NCI-H69 (cell line): Measurements from ENCODE around the gene TRPM3.

Experiments used
- DNase-seq: peaks from one replicate; lab custom pipeline; 2025; lab: John Stamatoyannopoulos, UW

TRPM3 gene

DNA sequence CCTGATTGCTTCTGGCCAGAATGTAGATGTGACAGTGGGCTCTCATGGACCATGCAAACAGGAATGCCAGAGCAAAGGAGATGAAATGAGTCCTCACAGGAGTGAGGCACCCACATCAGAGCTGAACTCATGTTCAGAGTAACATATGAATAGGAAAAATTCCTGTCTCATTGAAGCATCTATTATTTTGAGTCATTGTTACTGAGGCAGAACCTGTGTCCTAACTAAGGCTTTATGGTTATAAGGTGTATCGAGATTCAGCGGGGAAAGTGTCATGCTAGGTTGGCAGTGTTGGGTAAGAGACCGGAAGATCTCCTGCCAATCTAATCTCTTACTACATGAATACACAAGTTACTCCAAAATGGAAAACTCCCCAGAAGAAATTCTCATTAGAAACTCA lies 304.1 kb downstream of the TRPM3 start:
- DNase-seq: no peak

DNA sequence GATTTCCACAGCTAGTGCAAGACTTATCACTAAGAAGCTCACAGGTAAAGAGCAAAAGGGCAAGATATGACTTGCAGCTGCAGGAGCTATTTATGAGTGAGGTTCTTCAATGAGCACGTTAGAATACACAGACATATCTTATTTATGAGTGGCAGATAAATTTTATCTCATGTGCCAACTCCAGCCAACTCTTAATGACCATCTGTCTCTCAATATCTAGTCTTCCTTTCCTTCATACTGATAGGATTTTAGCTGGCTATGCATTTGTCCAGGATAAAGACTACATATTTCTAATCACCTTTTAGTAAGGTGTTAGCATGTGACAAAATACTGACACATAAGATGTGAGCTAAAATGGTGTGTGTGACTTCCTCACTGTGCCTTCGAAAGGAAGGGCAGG lies 304.5 kb downstream of the TRPM3 start:
- DNase-seq: no peak

DNA sequence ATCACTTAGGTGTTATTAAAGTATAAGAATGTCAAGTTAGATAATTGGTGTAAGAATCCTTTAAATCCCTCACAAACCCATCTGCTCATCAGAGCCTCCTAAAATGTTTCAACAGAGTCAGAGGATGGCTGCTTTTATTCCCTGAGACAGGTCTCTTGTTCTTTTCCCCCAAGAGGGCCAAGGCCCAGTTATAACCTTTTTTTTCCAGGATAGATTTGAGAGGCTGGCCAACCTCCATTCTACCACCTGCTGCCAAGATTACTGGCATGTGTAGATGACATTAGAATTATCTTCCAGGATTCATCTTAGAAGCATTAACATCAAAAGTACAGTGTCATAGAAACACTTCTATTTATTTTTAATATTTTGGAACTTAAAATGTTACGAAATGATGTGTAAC lies 305.1 kb downstream of the TRPM3 start:
- no peak for DNase-seq

DNA sequence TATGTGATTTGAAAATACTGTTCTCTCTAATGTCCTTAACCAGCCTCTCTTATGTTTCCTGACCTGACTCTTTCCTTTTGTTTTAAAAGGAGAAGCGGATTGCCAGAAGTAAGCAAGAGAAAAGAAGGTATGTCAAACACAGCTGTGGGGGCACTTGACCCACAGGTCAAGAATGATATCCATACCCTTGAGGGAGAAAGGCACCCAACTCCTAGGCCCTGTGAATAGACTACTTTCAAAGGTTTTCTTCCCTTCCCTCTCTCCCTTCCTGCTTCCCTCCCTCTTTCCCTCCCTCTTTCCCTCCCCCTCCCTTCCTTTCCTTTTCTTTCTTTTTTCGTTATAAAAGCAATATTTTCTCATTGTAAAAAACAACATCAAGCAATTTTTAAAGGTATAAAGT lies 306.8 kb downstream of the TRPM3 start:
- DNase-seq: no peak

DNA sequence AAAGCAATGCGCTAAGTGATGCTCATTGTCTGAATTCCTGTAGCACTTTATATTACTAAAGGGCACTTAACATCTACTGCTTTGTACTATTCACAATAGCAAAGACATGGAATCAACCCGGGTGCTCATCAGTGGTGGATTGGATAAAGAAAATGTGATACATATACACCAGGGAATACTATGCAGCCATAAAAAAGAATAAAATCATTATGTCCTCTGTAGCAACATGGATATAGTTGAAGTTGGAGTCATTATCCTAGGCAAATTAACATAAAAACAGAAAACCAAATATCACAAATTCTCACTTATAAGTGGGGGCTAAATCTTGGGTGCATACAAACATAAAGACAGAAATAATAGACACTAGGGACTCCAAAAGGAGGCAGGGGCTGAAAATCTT lies 308.3 kb downstream of the TRPM3 start:
- no peak for DNase-seq

DNA sequence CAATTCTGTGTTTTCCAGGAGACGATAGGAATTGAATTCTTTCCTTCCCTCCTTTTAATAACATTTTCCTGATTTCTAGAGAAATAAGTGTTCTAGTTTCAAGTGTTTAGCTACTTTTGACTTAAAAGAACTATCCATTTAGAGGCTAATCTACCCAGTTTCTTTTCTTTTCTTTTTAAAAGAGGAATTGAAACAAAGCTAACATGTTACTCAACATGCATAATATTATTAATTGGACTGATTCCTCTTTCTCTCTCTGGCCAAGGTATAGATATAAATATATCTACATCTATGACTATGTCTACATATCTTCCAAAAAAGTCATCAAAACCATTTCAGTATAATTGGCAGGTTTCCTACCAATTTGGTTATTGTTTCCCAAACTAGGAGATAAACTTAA lies 309.8 kb downstream of the TRPM3 start:
- no peak for DNase-seq

DNA sequence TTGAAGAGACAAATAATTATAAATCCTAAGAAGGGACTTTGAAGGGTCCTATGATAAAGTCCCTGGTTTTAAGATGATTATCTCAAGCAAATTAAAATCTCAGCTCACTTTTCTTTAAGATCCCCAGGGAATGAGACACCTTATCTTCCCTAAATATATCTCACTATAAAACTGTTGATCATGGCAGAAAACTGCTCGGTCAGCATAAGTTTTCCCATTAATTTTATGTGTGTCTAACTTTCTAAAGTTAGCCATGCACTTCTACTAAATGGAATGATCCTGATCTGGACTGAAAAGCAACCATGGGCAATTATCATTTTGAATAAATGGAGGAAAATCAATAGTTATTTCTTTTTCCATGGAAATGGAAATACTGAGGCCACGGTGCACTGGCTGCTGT lies 314.5 kb downstream of the TRPM3 start:
- DNase-seq: no peak

DNA sequence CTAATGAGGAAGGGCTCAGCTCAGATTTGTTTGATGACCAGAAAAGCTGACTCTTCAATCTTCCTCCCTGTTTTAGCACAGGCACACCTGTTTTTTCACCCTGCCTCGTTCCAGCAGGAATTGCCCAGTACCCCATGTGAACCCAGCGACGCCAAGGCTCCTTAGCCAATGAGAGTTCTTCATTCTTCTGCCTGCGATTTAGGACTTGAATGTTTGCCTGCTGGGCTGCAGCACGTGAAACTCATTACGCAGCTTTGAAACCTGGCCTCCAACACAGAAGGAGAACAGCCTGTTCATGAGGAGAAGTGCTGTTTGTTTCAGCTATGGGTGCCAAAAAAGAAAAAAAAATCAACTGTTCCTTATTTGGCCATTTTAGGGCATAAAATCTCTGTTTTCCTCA lies 315.5 kb downstream of the TRPM3 start:
- peak; percentile 44 for DNase-seq

DNA sequence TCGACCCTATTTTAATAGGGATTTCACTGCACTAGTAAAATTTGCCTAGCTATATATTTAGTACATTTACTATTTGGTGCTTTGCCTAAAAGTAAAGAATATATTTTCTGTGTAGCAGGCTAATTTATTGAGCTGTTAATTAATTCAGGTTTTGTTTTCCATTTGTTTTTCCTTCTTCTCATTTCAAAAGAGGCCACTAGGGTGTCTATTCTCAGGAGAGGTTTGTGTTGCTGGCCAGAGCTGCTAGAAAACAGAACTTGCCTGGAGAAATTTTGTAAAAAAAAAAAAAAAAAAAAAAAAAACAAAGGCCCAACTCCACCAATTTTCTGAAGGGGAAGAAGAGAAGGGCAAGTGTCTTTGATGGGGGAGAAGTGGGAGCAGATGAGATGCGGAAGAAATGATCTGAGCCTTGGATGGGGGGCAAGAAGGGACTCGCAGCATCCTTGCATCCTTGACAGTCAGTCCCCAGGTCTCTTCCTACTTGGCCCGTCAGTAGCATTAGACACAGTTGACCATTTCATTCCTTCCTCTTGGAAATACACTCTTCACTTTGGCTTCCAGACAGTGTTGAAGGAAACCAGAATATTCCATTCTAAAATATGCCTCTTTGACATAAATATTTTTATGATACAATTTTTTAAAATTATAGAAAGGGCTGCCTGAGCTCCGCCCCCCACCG lies 318.5 kb downstream of the TRPM3 start:
- DNase-seq: no peak

DNA sequence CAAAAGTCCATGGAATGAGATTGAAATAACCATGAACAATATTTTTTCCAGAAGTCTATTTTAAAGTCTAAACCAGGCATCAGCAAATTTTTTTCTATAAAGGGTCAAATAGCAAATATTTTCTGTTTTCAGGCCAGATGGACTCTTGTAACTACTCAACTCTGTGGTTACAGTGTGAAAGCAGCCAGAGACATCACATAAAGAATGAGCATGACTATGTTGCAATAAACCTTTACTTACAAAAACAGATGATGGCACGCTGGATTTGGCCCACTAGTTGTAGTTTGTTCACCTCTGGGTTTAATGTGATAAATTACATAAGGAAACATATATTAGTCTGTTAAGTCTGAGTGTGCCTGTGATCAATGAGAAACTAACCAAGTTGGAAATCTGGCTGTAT lies 319.2 kb downstream of the TRPM3 start:
- DNase-seq: no peak

DNA sequence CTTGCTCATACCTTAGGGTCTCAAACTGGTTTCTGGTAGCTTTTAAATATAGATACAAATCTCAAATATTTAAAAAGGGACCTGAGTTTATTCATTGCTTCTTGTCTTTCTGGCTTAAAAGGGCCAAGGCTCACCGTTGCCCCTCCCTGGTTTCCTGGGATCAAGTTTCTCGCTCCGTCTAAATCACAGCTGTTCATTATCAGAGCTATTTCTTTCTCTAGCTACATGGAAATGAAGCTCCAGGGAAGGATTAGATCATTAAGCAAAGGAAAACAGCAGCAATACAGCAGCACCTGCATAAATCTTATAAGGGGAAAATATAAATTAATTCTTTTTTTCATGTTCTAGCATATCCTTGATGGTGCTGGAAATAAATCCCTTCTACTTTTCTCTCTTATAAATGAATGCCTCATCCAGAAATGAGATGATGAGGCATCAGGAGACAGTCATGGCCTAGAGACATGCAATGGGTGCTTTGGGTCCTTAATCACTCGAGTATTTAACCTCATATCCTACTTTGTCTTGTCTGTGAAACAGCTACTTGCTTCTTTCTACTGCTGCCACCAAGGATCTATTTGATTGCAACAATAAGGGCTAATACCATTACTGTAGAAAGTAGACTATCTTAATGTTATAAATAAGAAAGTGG lies 320.1 kb downstream of the TRPM3 start:
- DNase-seq: peak; percentile 12

DNA sequence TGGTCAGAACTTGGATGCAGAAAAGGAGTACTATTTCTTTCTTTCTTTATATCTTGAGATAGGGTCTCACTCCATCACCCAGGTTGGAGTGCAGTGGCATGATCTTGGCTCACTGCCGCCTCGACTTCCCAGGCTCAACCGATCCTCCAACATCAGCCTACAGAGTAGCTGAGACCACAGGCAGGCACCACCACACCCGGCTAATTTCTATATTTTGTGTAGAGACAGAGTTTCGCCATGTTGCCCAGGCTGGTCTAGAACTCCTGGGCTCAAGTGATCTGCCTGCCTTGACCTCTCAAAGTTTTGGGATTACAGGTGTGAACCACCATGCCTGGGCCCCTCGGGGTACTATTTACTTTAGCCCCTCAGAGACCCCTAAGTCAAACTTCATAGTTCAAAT lies 323.4 kb downstream of the TRPM3 start:
- no peak for DNase-seq

DNA sequence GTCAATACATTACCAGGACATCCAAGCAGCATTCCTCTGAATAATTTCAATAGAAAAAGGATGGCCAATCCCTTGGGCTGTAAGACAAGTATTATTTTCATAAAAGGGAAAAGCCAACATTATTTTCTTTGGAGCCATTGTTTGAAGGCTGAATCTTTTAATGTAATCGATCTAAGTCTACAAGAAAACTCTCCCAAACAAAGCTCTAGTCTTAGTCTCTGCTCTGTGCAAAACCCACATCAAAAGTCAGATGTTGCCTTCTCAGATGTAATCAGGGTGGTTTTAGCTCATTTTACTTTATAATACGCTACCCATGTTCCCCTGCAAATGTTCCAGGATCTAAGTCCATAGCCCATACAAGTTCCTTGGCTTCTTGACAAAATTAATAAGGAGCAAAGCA lies 325.6 kb downstream of the TRPM3 start:
- DNase-seq: no peak

DNA sequence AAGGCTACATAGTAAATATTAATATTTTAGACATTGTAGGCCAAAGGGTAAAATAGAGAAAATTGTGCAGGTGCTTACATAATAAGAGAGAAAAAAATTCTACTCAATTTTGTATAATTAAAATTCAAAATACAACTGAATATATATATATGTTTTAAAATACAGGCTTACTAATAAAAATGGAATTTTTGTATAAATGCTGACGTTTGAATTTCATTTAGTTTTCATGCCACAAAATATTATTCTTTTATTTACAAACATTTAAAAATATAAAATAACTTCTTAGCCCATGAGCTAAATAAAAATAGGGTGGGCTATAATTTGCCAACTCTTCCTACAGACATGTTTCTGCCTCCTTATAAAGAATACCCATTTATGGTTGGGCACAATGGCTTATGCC lies 328.6 kb downstream of the TRPM3 start:
- no peak for DNase-seq

DNA sequence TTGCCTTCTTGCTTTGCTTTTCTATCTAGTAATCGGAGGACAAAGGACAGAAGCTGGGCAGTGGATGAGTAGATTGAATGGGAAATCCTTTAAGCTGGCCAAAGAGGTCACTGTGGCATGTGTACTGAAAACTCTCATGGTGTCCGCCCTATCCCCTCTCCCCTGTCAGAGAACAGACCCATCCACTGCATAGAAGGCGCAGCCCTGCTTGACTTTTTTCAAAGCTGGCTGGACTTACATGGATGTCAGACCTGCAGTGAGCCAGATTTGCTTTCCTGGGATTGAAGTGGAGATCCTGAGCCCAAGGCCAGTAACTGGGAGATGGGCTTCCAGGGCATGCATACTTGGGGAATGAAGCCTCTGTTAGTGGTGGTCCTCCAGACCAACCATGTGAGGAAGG lies 329.5 kb downstream of the TRPM3 start:
- no peak for DNase-seq

DNA sequence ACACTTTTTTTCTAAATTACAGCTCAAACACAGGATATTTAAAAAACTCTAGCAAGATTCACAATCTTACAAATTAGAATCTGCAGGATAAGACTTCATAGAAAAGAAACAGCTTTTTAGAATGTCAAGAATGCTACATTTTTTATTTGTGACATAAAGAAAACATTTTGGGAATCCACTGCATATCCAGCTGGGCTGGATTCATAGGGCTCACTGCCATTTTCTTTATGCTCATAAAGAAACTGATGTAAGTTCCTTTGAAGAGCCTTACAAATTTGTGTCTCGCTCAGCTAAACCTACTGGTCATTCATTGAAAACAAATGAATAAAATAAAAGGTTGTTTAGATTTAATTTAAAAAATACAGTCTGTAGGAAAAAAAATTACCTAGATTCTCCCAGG lies 332.3 kb downstream of the TRPM3 start:
- DNase-seq: no peak

DNA sequence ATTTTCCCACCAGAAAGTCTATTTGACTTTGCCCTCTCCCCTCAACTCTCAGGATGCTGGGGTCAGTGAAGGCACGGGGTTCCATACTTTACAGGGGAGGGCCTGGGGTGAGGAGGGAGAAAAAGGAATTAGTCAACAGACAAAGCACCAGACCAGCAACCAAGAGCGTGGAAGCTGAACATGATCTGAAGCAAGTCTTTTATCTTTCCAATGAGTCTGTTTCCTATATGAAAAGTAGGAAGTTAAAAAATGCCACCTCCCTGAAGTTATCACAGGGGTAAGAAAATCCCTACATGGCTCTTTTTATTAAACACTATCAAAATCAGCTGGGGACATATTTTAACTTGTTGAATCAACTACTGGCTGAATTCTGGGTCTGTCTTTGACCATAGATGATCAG lies 337.0 kb downstream of the TRPM3 start:
- DNase-seq: no peak

DNA sequence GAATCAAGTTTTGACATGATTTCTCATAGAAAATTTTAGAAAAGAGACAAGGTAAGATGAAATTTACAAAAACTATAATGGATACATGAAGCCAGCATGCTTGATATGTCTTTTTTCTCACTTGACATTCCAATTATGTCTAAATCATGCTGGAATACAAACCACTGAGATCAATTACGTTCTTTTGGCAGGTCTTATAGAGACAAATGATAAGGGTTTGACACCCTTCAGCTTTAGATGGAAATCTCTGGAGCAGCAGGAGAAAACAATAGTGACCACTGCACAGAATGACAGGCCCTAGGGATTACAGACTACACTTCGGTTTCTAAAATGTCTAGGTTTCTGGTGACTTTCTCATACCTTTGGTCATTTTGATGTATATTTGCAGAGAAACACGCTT lies 342.9 kb downstream of the TRPM3 start:
- no peak for DNase-seq

DNA sequence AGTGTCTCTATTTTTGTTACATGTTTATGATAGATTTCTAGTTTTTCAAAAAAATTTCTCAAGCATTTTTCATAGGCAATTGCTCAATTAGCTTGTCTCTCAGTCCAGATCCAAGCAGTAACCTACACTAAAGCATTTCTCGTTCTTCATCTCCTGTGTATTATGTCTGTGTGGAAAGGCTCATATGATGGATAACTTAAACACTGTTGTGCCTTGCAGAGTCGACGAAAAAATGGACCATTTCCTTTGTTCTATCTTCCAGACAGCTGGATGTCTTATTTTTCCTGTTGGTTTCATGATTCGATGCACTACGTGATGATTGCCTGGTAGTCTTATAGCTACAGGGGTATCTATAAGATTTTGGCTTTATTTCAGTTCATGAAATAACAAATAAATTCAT lies 347.8 kb downstream of the TRPM3 start:
- no peak for DNase-seq

DNA sequence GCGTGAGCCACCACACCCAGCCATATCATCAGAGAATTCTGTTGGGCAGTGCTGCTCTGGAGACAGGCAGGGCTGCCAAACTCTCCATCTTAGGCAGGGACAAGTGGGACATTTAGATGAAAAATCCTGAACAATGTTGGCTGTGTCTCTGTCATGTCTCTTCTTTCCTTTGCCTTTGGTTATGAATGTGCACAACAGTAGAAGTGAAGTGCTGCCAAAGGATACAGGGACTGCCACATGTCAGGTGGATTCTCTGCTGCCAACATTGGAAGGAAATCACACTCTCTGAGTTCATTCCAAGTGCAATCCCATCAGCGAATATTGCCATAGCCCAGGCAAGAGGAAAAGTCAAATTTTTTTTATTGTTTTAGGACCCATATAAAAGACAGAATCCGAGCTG lies 348.8 kb downstream of the TRPM3 start:
- DNase-seq: no peak

DNA sequence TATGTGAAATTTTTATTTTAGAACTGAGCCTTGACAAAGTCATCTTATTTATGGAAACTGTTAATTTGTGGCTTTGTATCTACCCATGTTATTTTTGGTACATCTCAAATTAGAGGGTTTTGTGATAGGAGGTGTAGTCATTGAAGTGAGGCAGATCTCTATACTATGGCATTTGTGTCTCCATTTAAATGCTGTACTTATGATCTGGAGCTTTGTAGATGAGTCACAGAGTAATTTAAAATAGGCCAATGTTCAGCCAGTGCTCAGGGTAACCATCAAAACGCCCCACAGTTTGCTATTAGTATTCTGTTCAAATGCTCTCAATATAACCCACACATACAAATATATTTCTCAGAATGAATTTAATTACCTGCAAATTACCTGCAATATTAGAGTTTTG lies 355.5 kb downstream of the TRPM3 start:
- no peak for DNase-seq

DNA sequence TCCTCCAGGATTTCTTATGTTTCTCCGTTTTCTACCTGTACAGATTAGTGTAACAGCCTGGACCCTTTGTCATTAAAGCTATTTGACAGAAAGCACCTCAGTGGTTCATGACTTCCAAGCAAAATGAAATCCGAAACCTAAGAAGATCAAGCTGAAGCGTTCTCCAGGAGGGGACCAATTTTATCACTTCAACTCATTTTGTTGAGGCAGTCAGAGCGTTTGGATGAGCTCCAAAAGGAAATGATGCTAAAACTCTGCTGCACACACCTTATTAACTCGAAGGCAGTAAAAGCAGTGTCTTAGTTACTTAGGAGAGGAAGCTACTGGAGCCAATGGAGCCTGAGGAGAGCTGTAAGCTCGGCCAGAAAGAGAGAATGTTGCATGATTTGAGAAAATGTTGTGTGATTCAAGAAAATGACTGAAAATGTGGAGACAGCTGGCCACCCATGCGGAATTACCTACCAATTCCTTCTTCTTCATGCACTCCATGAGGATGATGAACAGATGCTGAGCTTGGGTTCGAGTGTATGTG lies 360.2 kb downstream of the TRPM3 start:
- DNase-seq: peak; percentile 58

DNA sequence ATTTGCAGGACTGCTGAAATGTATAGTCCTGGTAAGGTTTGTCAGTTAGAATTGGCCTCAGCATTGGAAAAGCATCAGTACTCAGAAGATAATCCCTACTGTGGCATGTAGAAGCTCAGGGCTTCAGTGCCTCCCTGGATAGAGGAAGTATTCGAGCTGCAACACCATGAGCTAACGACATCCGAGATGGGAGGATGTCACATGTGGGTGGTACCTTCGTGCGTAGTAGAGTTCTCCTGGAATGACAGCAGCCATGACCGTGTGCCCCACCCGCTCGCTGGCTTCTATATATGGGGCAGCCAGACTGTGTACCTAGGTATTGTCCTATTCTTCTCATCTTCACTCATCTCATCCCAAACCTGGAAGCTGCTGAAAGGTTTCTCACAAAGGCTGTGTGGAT lies 361.2 kb downstream of the TRPM3 start:
- no peak for DNase-seq

DNA sequence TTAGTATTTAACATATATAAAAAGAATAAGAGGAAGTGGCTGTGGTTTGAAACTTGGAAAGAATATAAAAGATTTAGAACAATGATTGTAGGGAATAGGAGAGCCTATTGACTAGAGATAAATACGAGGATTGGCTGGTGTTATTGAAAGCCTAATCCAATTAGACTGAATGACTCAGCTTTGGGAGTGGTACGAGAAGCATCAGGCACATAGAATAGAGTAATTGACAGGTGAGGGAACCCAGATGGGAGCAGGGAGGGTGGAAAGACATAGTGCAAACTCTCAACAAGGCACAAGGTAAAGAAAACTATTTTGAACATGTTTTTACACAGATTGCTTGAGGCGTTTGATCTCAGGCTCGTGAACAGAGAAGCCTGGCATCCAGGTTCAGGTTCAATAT lies 368.1 kb downstream of the TRPM3 start:
- DNase-seq: peak; percentile 4
